K562 (cell line): ENCODE measurements around the gene CRIP3. TPM values are rescaled to one million over a fixed set of nuclear protein-coding genes. Genes with fewer than 3 reads are reported as not detected.

Experiments
- ATAC-seq: fragments of 200-7000 bp; cut with Tn5 transposase; 3 replicates; pipeline ENCODE4 v1.9.1; 2020; ENCODE audit warnings: moderate library complexity
- BruUV-seq: library from RNA; stranded (reverse); fragments of 400-500 nt; replicated peaks from 2 replicates; lab custom pipeline; 2021; lab: Mats Ljungman, UMichigan
- CTCF ChIA-PET: fragments of 300-600 bp; formaldehyde crosslinking; extraction: SDS; loops from one replicate; lab custom pipeline; 2021; ENCODE audit warnings: low intra/inter-chr PET ratio; lab: Yijun Ruan, JAX
- POLR2A ChIA-PET: fragments of 300-600, 350-650 bp; sonication (Branson Sonifier 250); formaldehyde crosslinking; extraction: SDS; loops from one replicate; lab custom pipeline; 2021; ENCODE audit warnings: antibody characterized with exemption, inconsistent platforms; lab: Yijun Ruan, JAX
- DNase-seq, 4 experiments: peaks; one replicate each; pipeline versions ENCODE4 v3.0.0 to v3.0.0-alpha.2; 2011 to 2018; ENCODE audit warnings: low spot score in 3 of 4, mixed read lengths in 3 of 4; ENCODE audit errors: extremely low read depth in 1 of 4
- FAIRE-seq: peaks from 2 replicates; lab custom pipeline; 2011; peaks lifted over from hg19 to GRCh38; lab: Jason Lieb, UNC
- H2AFZ ChIP-seq: 2 replicates; pipeline ENCODE4 v1.6.0; 2011; ENCODE audit warnings: low read depth, low read length, control low read depth, inconsistent platforms
- H3K27ac ChIP-seq: fragments of 200-600 bp; 3 replicates; pipeline ENCODE4 v1.8.0; 2011; ENCODE audit warnings: low read depth, mild to moderate bottlenecking, control low read depth, inconsistent platforms, low read length, moderate library complexity, mixed read lengths; ENCODE audit errors: extremely low read depth
- H3K27me3 ChIP-seq, 2 experiments: fragments of 300-600 bp in 1 of 2; 2 replicates in 1 of 2; 3 replicates in 1 of 2; pipeline versions ENCODE4 v1.6.0 to v1.8.0; 2011; ENCODE audit warnings: inconsistent platforms in 2 of 2, low read length in 2 of 2, mild to moderate bottlenecking in 1 of 2, mixed read lengths in 1 of 2, moderate library complexity in 1 of 2; ENCODE audit not compliant: control insufficient read depth in 2 of 2, insufficient read depth in 2 of 2
- H3K36me3 ChIP-seq: fragments of 300-600 bp; 3 replicates; pipeline ENCODE4 v1.8.0; 2011; ENCODE audit warnings: mild to moderate bottlenecking, low read length, inconsistent platforms; ENCODE audit not compliant: control insufficient read depth, insufficient read depth
- H3K4me1 ChIP-seq, 2 experiments: fragments of 200-600 bp in 1 of 2; replicated peaks in 1 of 2; 2 replicates in 1 of 2; 3 replicates in 1 of 2; pipeline versions ENCODE4 v1.5.1 to v1.8.0; 2011; ENCODE audit warnings: inconsistent platforms in 2 of 2, low read length in 2 of 2, mild to moderate bottlenecking in 1 of 2, mixed read lengths in 1 of 2, moderate library complexity in 1 of 2; ENCODE audit not compliant: control insufficient read depth in 2 of 2, insufficient read depth in 2 of 2
- H3K4me2 ChIP-seq: 2 replicates; pipeline ENCODE4 v1.6.1; 2011; ENCODE audit warnings: low read length, control low read depth, inconsistent platforms, mixed read lengths; ENCODE audit not compliant: insufficient read depth
- H3K4me3 ChIP-seq: fragments of 200-600 bp; sonication (generic), shearing (Covaris generic); 2 replicates; pipeline ENCODE4 v1.5.1; 2016; ENCODE audit warnings: control low read depth, inconsistent platforms
- H3K79me2 ChIP-seq: fragments of 200-600 bp; 3 replicates; pipeline ENCODE4 v1.8.0; 2011; ENCODE audit warnings: low read length, inconsistent platforms; ENCODE audit not compliant: control insufficient read depth, insufficient read depth
- H3K9ac ChIP-seq, 2 experiments: 2 replicates each; pipeline versions ENCODE4 v1.6.0 to v1.6.1; 2011; ENCODE audit warnings: low read depth in 2 of 2, low read length in 2 of 2, control low read depth in 1 of 2, inconsistent platforms in 1 of 2, mild to moderate bottlenecking in 1 of 2, mixed read lengths in 1 of 2; ENCODE audit not compliant: insufficient read depth in 1 of 2
- H3K9me1 ChIP-seq: one replicate; pipeline ENCODE4 v1.6.0; 2011; ENCODE audit warnings: inconsistent platforms, mild to moderate bottlenecking, low read length, moderate library complexity; ENCODE audit not compliant: control insufficient read depth, insufficient read depth
- H3K9me3 ChIP-seq: replicated peaks from 2 replicates; pipeline ENCODE4 v1.5.1; 2011; ENCODE audit warnings: low read depth, low read length, inconsistent platforms; ENCODE audit not compliant: control insufficient read depth, insufficient read depth
- H4K20me1 ChIP-seq: replicated peaks from 2 replicates; pipeline ENCODE4 v1.6.1; 2011; ENCODE audit warnings: low read length, inconsistent platforms, mixed read lengths; ENCODE audit not compliant: control insufficient read depth, insufficient read depth
- CBX5 ChIP-seq: IDR thresholded peaks from 2 replicates; pipeline ENCODE4 v1.6.1; 2014; ENCODE audit warnings: low read depth, borderline replicate concordance
- CHD2 ChIP-seq: IDR thresholded peaks from 2 replicates; pipeline ENCODE4 v1.6.1; 2011; ENCODE audit warnings: low read depth, low read length
- EHMT2 ChIP-seq: fragments of 450-650 bp; IDR thresholded peaks from 2 replicates; pipeline ENCODE4 v1.6.1; 2018; ENCODE audit warnings: antibody characterized with exemption
- JUND ChIP-seq, 2 experiments: IDR thresholded peaks; 2 replicates in 1 of 2; 3 replicates in 1 of 2; pipeline ENCODE4 v1.6.1; 2011; ENCODE audit warnings: borderline replicate concordance in 2 of 2, low read depth in 2 of 2, low read length in 2 of 2, improper control_type of control experiment in 1 of 2, missing biosample characterization in 1 of 2, missing genetic modification characterization in 1 of 2, missing genetic modification reagents in 1 of 2
- MAFK ChIP-seq: IDR thresholded peaks from 2 replicates; pipeline ENCODE4 v1.6.1; 2011; ENCODE audit warnings: low read length, improper control_type of control experiment
- PHF20 ChIP-seq: fragments of 450-650 bp; IDR thresholded peaks from 2 replicates; pipeline ENCODE4 v1.6.1; 2018; ENCODE audit not compliant: partially characterized antibody
- RAD21 ChIP-seq, 2 experiments: fragments of 250-450 bp in 1 of 2; fragments of 450-650 bp in 1 of 2; sonication (Bioruptor Pico) in 1 of 2; formaldehyde crosslinking in 1 of 2; IDR thresholded peaks in 1 of 2; conservative IDR thresholded peaks in 1 of 2; 2 replicates each; pipeline versions ENCODE4 v1.4.0 to v1.8.0; 2020 to 2022; ENCODE audit warnings: mild to moderate bottlenecking in 2 of 2, moderate library complexity in 1 of 2
- SREBF2 ChIP-seq: sonication (generic); formaldehyde crosslinking; IDR thresholded peaks from 2 replicates; pipeline ENCODE4 v1.4.0; 2020; ENCODE audit warnings: mild to moderate bottlenecking, missing genetic modification reagents
- ZBTB17 ChIP-seq: fragments of 450-650 bp; formaldehyde crosslinking; IDR thresholded peaks from 2 replicates; pipeline ENCODE4 v1.4.0; 2020; ENCODE audit warnings: mild to moderate bottlenecking
- ZNF23 ChIP-seq: fragments of 250-450 bp; sonication (Bioruptor Pico); IDR thresholded peaks from 2 replicates; pipeline ENCODE4 v1.4.0; 2020; ENCODE audit warnings: mild to moderate bottlenecking
- WGBS: fragments of 100-300 bp; shearing (Covaris generic); methylation state at CpG from one replicate; pipeline ENCODE4 v1.1.6; 2016; ENCODE audit warnings: low coverage, mixed read lengths; ENCODE audit not compliant: insufficient coverage; ENCODE audit errors: missing lambda C conversion rate; 5-methylcytosine and 5-hydroxymethylcytosine counted together
- in situ Hi-C: fragments of 300-500 bp; cut with MboI; formaldehyde crosslinking; loops from 4 replicates; pipeline ENCODE4 v1.15.0; 2018; ENCODE audit warnings: inconsistent platforms, mixed read lengths
- intact Hi-C: fragments of 100-400 bp; cut with micrococcal nuclease; formaldehyde crosslinking; loops from 2 replicates; pipeline ENCODE4 v1.14.2; 2022
- polyA plus RNA-seq, 8 experiments: library from polyadenylated mRNA; depleted of rRNA in 4 of 8; stranded (reverse) in 5 of 8; unstranded in 3 of 8; fragments of >200 nt; fragmentation: Nextera tagmentation in 2 of 8; fragmentation: Illumina TruSeq in 1 of 8; extraction: Ambion mirVana in 2 of 8; extraction: Trizol in 1 of 8; gene quantifications; 2 replicates each; pipeline versions ENCODE4 v1.2.1 to v1.2.3, GENCODE V29; 2011 to 2014; ENCODE audit warnings: inconsistent platforms in 1 of 8, missing spikeins in 1 of 8
- total RNA-seq, 7 experiments: library from RNA; depleted of rRNA in 6 of 7; stranded (reverse); fragments of >200 nt in 6 of 7; fragmentation: Illumina TruSeq in 2 of 7; extraction: Trizol in 2 of 7; gene quantifications; 2 replicates each; pipeline versions ENCODE4 v1.2.1 to v1.2.3, GENCODE V29; 2011 to 2021; ENCODE audit warnings: low replicate concordance in 1 of 7
- TF ChIP-seq, protein P1 (sequence below): fragments of 450-650 bp; IDR thresholded peaks from 2 replicates; pipeline ENCODE4 v1.6.1; 2016
- TF ChIP-seq, protein P2 (sequence below): sonication (generic); IDR thresholded peaks from 2 replicates; pipeline ENCODE4 v1.6.1; 2016
- TF ChIP-seq, protein P3 (sequence below): fragments of 250-450 bp; sonication (Bioruptor Pico); IDR thresholded peaks from 2 replicates; pipeline ENCODE4 v1.5.0; 2022; ENCODE audit warnings: mild to moderate bottlenecking
- TF ChIP-seq, protein P4 (sequence below): fragments of 450-650 bp; IDR thresholded peaks from 2 replicates; pipeline ENCODE4 v1.6.1; 2016; ENCODE audit warnings: missing biosample characterization, missing genetic modification characterization

The CRIP3 gene
- total and polyA plus RNA-seq, 9 of the 15 experiments (the other 6 are each of a cell fraction or from before 2014, with no cell fraction given), result 0.36 to 2.1 (median 0.87) TPM

DNA sequence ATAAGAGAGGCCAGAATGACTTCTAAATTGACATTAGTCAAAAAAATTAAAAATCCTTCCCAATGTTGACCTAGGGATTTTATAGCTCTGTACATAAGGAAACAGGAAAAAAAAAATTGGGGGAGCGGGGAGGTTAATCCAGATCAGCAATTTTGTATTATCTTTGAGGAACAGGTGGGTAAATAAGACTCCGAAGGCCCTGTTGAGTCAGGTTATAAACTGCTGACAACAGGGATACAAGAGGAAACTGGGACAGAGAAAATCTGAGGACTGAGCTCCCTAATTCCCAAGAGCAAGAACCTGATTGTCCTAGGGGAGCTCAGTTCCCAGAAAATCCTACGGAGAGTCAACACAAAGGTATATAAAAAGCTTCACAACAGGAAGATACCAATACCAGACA lies 26.8 kb upstream of the CRIP3 start (continued):
- TF ChIP-seq ZBTB17 (CRISPR knock-in tag) (no peak), SREBF2 (CRISPR knock-in tag) (no peak)
- TF ChIP-seq, all 486 proteins: peak for 5

DNA sequence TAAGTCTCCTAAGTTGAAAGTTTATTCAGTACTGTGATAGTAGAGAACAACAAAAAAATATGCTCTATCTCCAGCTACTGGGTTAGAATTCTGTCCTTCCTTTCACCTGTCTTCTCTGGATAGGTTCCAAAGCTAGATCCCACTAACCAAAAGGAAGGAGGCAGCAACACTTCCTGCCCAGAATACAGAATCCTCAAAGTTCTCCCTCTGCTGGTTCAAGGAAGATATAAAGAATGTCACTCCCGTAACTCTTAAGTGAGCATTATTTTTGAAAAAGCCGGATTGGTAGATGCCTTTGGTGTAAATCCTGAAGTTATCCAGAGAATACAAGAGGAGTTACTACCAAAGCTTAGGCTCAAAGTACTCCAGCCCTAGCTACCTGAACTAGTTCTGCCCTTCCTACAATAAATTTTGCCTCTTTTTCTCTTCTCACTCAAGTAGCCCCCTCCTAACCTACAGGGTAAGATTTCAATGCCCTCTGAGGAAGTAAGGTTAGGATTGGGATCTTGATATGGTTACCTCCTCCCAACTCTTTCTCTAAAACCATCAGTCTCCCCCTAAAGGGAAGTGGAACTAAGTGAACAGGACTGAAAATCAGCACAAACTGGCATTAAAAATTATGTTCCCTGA lies 26.0 kb upstream of the CRIP3 start:
- Histone ChIP-seq H3K4me3 (no peak overlapping the region), H3K4me2 (no peak overlapping the region), H3K27me3 (no peaks in the 10 kb centered on the region), H3K9me3 (no peaks in the 10 kb centered on the region), H3K4me1 (peaks cover 0 to 2% of the 10 kb centered on the region in 2 experiments; a peak in 1 of 5 replicates), H4K20me1 (no peaks in the 10 kb centered on the region), H3K36me3 (peaks cover 13% of the 10 kb centered on the region; the same call in 1 of the 3 replicates), H3K27ac (no peak overlapping the region), H2AFZ (peak overlapping the region; percentile 61), H3K9ac (no peak overlapping the region), H3K79me2 (no peaks in the 10 kb centered on the region), H3K9me1 (no peaks in the 10 kb centered on the region)
- POLR2A ChIA-PET, result interaction anchor here (0.5 to 1.2 kb wide), 9 partner anchors 11 to 355 kb away, joined by 3 to 6 read pairs (median 3); partner anchors contain the start of genes PEX6 and ZNF318
- in situ Hi-C loops, result loop anchor here (5.0 kb wide), 1 partner anchor 62 kb away; no protein-coding TSS in a partner anchor
- CTCF ChIA-PET, result interaction anchor here (0.5 to 1.8 kb wide), 4 partner anchors 59 to 745 kb away, joined by 3 to 11 read pairs (median 4); no protein-coding TSS in a partner anchor
- FAIRE-seq (peak; percentile 71), ATAC-seq (peak; percentile 96), DNase-seq (peak; percentile 56 to 74 (median 68))
- 13% methylated on average over 2 of the region's 2 CpGs for WGBS
- intact Hi-C loops, result loop anchor here (1.0 to 5.0 kb wide), 3 partner anchors 71 to 433 kb away; no protein-coding TSS in a partner anchor
- no TSS peak for BruUV-seq
- TF ChIP-seq CHD2, result no peak
- TF ChIP-seq, protein P1, sequence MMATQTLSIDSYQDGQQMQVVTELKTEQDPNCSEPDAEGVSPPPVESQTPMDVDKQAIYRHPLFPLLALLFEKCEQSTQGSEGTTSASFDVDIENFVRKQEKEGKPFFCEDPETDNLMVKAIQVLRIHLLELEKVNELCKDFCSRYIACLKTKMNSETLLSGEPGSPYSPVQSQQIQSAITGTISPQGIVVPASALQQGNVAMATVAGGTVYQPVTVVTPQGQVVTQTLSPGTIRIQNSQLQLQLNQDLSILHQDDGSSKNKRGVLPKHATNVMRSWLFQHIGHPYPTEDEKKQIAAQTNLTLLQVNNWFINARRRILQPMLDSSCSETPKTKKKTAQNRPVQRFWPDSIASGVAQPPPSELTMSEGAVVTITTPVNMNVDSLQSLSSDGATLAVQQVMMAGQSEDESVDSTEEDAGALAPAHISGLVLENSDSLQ, result peak; percentile 47; the same call in 1 of the 2 replicates
- no peak for TF ChIP-seq CBX5
- TF ChIP-seq, protein P2, sequence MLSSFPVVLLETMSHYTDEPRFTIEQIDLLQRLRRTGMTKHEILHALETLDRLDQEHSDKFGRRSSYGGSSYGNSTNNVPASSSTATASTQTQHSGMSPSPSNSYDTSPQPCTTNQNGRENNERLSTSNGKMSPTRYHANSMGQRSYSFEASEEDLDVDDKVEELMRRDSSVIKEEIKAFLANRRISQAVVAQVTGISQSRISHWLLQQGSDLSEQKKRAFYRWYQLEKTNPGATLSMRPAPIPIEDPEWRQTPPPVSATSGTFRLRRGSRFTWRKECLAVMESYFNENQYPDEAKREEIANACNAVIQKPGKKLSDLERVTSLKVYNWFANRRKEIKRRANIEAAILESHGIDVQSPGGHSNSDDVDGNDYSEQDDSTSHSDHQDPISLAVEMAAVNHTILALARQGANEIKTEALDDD, result peak; percentile 30; the same call in 1 of the 2 replicates
- TF ChIP-seq ZNF23 (CRISPR knock-in tag), result no peak
- TF ChIP-seq PHF20, result no peak
- TF ChIP-seq EHMT2, result no peak
- TF ChIP-seq RAD21 (CRISPR knock-in tag; conservative IDR thresholded peaks at IDR 0.05 in 1 of 2, IDR thresholded peaks at IDR 0.05 in 1 of 2), result peak; percentile 68 to 82
- TF ChIP-seq, protein P3, sequence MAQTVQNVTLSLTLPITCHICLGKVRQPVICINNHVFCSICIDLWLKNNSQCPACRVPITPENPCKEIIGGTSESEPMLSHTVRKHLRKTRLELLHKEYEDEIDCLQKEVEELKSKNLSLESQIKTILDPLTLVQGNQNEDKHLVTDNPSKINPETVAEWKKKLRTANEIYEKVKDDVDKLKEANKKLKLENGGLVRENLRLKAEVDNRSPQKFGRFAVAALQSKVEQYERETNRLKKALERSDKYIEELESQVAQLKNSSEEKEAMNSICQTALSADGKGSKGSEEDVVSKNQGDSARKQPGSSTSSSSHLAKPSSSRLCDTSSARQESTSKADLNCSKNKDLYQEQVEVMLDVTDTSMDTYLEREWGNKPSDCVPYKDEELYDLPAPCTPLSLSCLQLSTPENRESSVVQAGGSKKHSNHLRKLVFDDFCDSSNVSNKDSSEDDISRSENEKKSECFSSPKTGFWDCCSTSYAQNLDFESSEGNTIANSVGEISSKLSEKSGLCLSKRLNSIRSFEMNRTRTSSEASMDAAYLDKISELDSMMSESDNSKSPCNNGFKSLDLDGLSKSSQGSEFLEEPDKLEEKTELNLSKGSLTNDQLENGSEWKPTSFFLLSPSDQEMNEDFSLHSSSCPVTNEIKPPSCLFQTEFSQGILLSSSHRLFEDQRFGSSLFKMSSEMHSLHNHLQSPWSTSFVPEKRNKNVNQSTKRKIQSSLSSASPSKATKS (CRISPR knock-in tag), result no peak
- TF ChIP-seq, protein P4, sequence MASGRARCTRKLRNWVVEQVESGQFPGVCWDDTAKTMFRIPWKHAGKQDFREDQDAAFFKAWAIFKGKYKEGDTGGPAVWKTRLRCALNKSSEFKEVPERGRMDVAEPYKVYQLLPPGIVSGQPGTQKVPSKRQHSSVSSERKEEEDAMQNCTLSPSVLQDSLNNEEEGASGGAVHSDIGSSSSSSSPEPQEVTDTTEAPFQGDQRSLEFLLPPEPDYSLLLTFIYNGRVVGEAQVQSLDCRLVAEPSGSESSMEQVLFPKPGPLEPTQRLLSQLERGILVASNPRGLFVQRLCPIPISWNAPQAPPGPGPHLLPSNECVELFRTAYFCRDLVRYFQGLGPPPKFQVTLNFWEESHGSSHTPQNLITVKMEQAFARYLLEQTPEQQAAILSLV (tag), result no peak
- TF ChIP-seq MAFK, result peak; percentile 9; the same call in 1 of the 2 replicates
- TF ChIP-seq JUND (IDR thresholded peaks at IDR 0.05; ENCODE audit: borderline replicate concordance, low read depth, low read length), result peak; percentile 5; the same call in 1 of the 2 replicates
- peak; percentile 38; the same call in 1 of the 3 replicates for TF ChIP-seq JUND (tag; IDR thresholded peaks at IDR 0.05; ENCODE audit: borderline replicate concordance, low read depth, low read length)
